Fibroblast of lung (primary cell): ENCODE results near the gene FAM185A. TPM values are rescaled to one million over a fixed set of nuclear protein-coding genes. Genes with fewer than 3 reads are reported as not detected.
"Not testable (repeated sequence)": the region's sequence is repeated elsewhere in the genome, so short reads cannot be mapped to it uniquely, and the experiment has no call there.

Experiments used
- DNase-seq, 2 donors: peaks; one replicate each; pipeline versions ENCODE4 v3.0.0 to v3.0.0-alpha.2; 2010; ENCODE audit warnings: low read depth in 2 of 2
- H2AFZ ChIP-seq: 2 replicates; pipeline ENCODE4 v1.5.1; 2012; ENCODE audit warnings: low read length, control low read depth, inconsistent platforms
- H3K27ac ChIP-seq: 2 replicates; pipeline ENCODE4 v1.5.1; 2011; ENCODE audit warnings: low read length, control low read depth; ENCODE audit not compliant: insufficient read depth
- H3K27me3 ChIP-seq: 2 replicates; pipeline ENCODE4 v1.5.1; 2011; ENCODE audit warnings: mild to moderate bottlenecking, low read length; ENCODE audit not compliant: control insufficient read depth, insufficient read depth
- H3K36me3 ChIP-seq: 2 replicates; pipeline ENCODE4 v1.5.1; 2011; ENCODE audit warnings: low read length; ENCODE audit not compliant: control insufficient read depth, insufficient read depth
- H3K4me1 ChIP-seq: 2 replicates; pipeline ENCODE4 v1.5.1; 2011; ENCODE audit warnings: low read length; ENCODE audit not compliant: control insufficient read depth, insufficient read depth; ENCODE audit errors: extremely low read depth
- H3K4me2 ChIP-seq: 2 replicates; pipeline ENCODE4 v1.5.1; 2011; ENCODE audit warnings: low read length, control low read depth; ENCODE audit not compliant: insufficient read depth; ENCODE audit errors: extremely low read depth
- H3K4me3 ChIP-seq, 4 experiments: fragments of 200-600 bp in 1 of 4; sonication (generic) in 1 of 4; replicated peaks in 1 of 4; 2 replicates each; pipeline ENCODE4 v1.5.1; 2011 to 2016; ENCODE audit warnings: low read length in 4 of 4, low read depth in 3 of 4, mild to moderate bottlenecking in 3 of 4, control low read depth in 2 of 4, inconsistent platforms in 1 of 4, mixed read lengths in 1 of 4; ENCODE audit not compliant: insufficient read depth in 1 of 4; ENCODE audit errors: control extremely low read depth in 1 of 4
- H3K79me2 ChIP-seq: 2 replicates; pipeline ENCODE4 v1.5.1; 2012; ENCODE audit warnings: mild to moderate bottlenecking, low read length, inconsistent platforms; ENCODE audit not compliant: control insufficient read depth, insufficient read depth
- H3K9ac ChIP-seq: 2 replicates; pipeline ENCODE4 v1.5.1; 2011; ENCODE audit warnings: mild to moderate bottlenecking, low read length, control low read depth; ENCODE audit not compliant: insufficient read depth
- H3K9me3 ChIP-seq: 2 replicates; pipeline ENCODE4 v1.5.1; 2012; ENCODE audit warnings: low read depth, low read length; ENCODE audit not compliant: control insufficient read depth, insufficient read depth
- H4K20me1 ChIP-seq: 2 replicates; pipeline ENCODE4 v1.5.1; 2011; ENCODE audit warnings: low read length; ENCODE audit not compliant: control insufficient read depth, insufficient read depth; ENCODE audit errors: extremely low read depth
- CTCF ChIP-seq, 2 donors: IDR thresholded peaks in 1 of 2; conservative IDR thresholded peaks in 1 of 2; 1 replicate in 1 of 2; 2 replicates in 1 of 2; pipeline ENCODE4 v1.5.1; 2011 to 2012; ENCODE audit warnings: low read length in 2 of 2, control low read depth in 1 of 2, inconsistent platforms in 1 of 2, low read depth in 1 of 2, mild to moderate bottlenecking in 1 of 2
- EZH2 ChIP-seq: IDR thresholded peaks from 2 replicates; pipeline ENCODE4 v1.5.1; 2012; ENCODE audit warnings: low read length, control low read depth, mild to moderate bottlenecking; ENCODE audit errors: missing control alignments
- polyA plus RNA-seq, 2 donors: library from polyadenylated mRNA; depleted of rRNA in 1 of 2; stranded (reverse) in 1 of 2; unstranded in 1 of 2; fragments of >200 nt; gene quantifications; 2 replicates each; pipeline ENCODE4 v1.2.1, GENCODE V29; 2011 to 2012; ENCODE audit warnings: missing spikeins in 1 of 2
- total RNA-seq: library from RNA; depleted of rRNA; stranded (reverse); fragments of >200 nt; gene quantifications from 2 replicates; pipeline ENCODE4 v1.2.1, GENCODE V29; 2014

Gene FAM185A
- total and polyA plus RNA-seq, 2 donors (not counting 1 experiment from before 2014, with no cell fraction given), result 4.0 to 9.9 TPM

DNA sequence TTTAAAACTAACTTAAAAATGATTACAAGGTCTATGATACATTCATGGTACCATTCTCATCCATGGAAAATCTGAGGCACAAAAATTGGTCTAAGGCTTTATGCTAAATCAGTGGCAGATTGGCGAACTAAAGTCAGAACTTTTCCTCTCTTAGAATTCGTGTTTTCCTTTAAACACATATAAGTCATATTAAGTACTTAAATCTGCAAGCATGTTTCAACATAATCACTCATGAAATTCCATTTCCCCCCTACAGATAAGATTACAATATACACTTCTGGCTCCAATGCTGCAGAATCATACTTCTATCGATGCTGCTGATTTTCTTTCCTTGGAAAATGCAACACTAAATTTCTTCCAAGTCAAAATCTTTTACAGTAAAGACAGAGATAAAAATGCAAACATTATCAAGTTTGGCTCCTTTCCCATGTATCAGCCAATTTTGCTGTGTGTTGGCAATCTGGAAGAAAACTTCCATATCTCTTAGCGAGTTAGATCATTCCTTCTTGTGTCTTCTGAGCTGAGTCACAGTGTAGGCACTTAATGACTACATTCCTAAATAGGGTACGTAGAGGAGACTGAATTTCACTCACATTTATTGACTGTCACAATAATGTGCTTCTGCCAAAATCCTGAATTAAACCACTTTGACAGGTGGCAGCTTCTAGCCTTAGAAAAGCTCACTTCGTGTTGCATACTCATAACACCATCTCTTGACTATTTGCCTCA, 87.6 kb downstream of the FAM185A start:
- H3K79me2 ChIP-seq, result no peaks in the 10 kb centered on the region
- no peaks in the 10 kb centered on the region for H4K20me1 ChIP-seq
- DNase-seq, result peak; percentile 88 to 98
- no peak overlapping the region for H2AFZ ChIP-seq
- H3K4me1 ChIP-seq, result peaks cover 12% of the 10 kb centered on the region
- H3K4me3 ChIP-seq, result no peak overlapping the region
- no peak for TF ChIP-seq CTCF (conservative IDR thresholded peaks at IDR 0.05 in 1 of 2, IDR thresholded peaks at IDR 0.05 in 1 of 2; ENCODE audit: low read depth in 1 of 2, low read length in 2 of 2)
- no peak for TF ChIP-seq EZH2
- H3K36me3 ChIP-seq, result no peaks in the 10 kb centered on the region
- peak overlapping the region; percentile 68 for H3K4me2 ChIP-seq
- no peak overlapping the region for H3K9ac ChIP-seq
- H3K27me3 ChIP-seq, result no peaks in the 10 kb centered on the region
- no peaks in the 10 kb centered on the region for H3K9me3 ChIP-seq
- H3K27ac ChIP-seq, result peak overlapping the region; percentile 7

GRCh38 chr7:102836977-102837376, 88.2 kb downstream of the FAM185A start:
- Histone ChIP-seq H3K4me1 (peaks cover 12% of the 10 kb centered on the region), H3K4me2 (no peak overlapping the region), H3K9me3 (no peaks in the 10 kb centered on the region), H2AFZ (no peak overlapping the region), H3K9ac (no peak overlapping the region), H3K27me3 (no peaks in the 10 kb centered on the region), H4K20me1 (no peaks in the 10 kb centered on the region), H3K27ac (no peak overlapping the region), H3K4me3 (no peak overlapping the region), H3K36me3 (no peaks in the 10 kb centered on the region), H3K79me2 (no peaks in the 10 kb centered on the region)
- no peak for DNase-seq
- TF ChIP-seq CTCF (conservative IDR thresholded peaks at IDR 0.05 in 1 of 2, IDR thresholded peaks at IDR 0.05 in 1 of 2; ENCODE audit: low read depth in 1 of 2, low read length in 2 of 2) (no peak), EZH2 (no peak)

DNA sequence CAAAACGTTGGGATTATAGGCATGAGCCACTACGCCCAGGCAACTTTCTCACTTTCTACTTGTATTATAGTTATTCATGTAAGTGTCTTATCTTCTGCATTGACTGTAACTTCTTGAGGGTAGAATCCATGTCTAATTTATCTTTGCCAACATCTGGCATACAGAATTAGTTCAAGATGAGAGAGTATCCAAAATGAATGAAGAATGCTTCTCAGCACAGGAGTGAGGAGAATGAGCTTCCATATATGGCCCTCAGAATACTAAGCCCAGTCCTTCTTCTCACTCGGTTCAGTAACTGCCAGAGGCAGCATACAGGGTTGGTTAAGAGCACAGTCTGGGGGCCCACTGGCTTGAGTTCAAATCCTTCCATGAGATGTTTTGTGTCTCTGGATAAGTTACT, 89.0 kb downstream of the FAM185A start:
- H3K9ac ChIP-seq, result no peak overlapping the region
- H2AFZ ChIP-seq, result no peak overlapping the region
- peaks cover 12% of the 10 kb centered on the region for H3K4me1 ChIP-seq
- H3K9me3 ChIP-seq, result no peaks in the 10 kb centered on the region
- H3K79me2 ChIP-seq, result no peaks in the 10 kb centered on the region
- no peaks in the 10 kb centered on the region for H4K20me1 ChIP-seq
- H3K27me3 ChIP-seq, result no peaks in the 10 kb centered on the region
- no peak overlapping the region for H3K4me2 ChIP-seq
- no peak overlapping the region for H3K4me3 ChIP-seq
- H3K36me3 ChIP-seq, result no peaks in the 10 kb centered on the region
- TF ChIP-seq CTCF (conservative IDR thresholded peaks at IDR 0.05 in 1 of 2, IDR thresholded peaks at IDR 0.05 in 1 of 2; ENCODE audit: low read depth in 1 of 2, low read length in 2 of 2) (no peak), EZH2 (no peak)
- no peak overlapping the region for H3K27ac ChIP-seq
- no peak for DNase-seq

- H3K4me1 ChIP-seq, result peaks cover 12% of the 10 kb centered on the region
- not testable (repeated sequence) for H3K9me3 ChIP-seq, H2AFZ ChIP-seq, H3K4me3 ChIP-seq, DNase-seq, H3K4me2 ChIP-seq, H3K79me2 ChIP-seq, H3K27me3 ChIP-seq, H3K27ac ChIP-seq, H3K9ac ChIP-seq, H4K20me1 ChIP-seq, H3K36me3 ChIP-seq
Measured at GRCh38 chr7:102838572-102839101, 89.8 kb downstream of the FAM185A start.
